Activated gamma-delta T cell treated with Interleukin-2 at 50 U/mL for 16 hours (primary cell): ENCODE results near the gene RBL1.
A peak's percentile ranks its signal among the peaks of the same experiment; 100 is the strongest.

Source experiments
- DNase-seq: peaks from one replicate; pipeline ENCODE4 v3.0.0-alpha.2; 2020

Gene RBL1

GRCh38 chr20:36950414-36951197, 145.2 kb downstream of the RBL1 start:
- DNase-seq, result peak; percentile 35
